DMS53 treated with DMSO at 0.1 percent for 48 hours (cell line): Measurements from ENCODE around the gene RELL2.
A peak's percentile ranks its signal among the peaks of the same experiment; 100 is the strongest.
"Not testable (repeated sequence)": the region's sequence is repeated elsewhere in the genome, so short reads cannot be mapped to it uniquely, and the experiment has no call there.

Experiments
- DNase-seq: peaks from one replicate; lab custom pipeline; 2025; ENCODE audit not compliant: unreplicated experiment; lab: John Stamatoyannopoulos, UW

Gene RELL2

GRCh38 chr5:141636413-141637122, at the start of gene RELL2, which contains the start of gene HDAC3:
Gene RELL2 (plus strand): TSS chr5:141636997. CDS start chr5:141638226, 1,229 bp downstream.
Gene HDAC3 (minus strand): TSS chr5:141636849. CDS start chr5:141636790, 59 bp downstream.
- DNase-seq: peak; percentile 78

GRCh38 chr5:141590127-141590526, 46.7 kb upstream of the RELL2 start:
- no peak for DNase-seq

- no peak for DNase-seq
Observed at GRCh38 chr5:141596867-141597266, 39.9 kb upstream of the RELL2 start.

GRCh38 chr5:141597394-141597793, 39.4 kb upstream of the RELL2 start:
- DNase-seq: peak; percentile 2

- no peak for DNase-seq
Observed at GRCh38 chr5:141597814-141598213, 39.0 kb upstream of the RELL2 start.

GRCh38 chr5:141598391-141599345, 38.1 kb upstream of the RELL2 start:
- DNase-seq: no peak

GRCh38 chr5:141602606-141603005, 34.2 kb upstream of the RELL2 start:
- no peak for DNase-seq

GRCh38 chr5:141603923-141604717, 32.7 kb upstream of the RELL2 start:
- DNase-seq: no peak

- DNase-seq: no peak
Observed at GRCh38 chr5:141605523-141606277, 31.1 kb upstream of the RELL2 start.

- DNase-seq: no peak
Observed at GRCh38 chr5:141608046-141608445, 28.8 kb upstream of the RELL2 start.

GRCh38 chr5:141608557-141608956, 28.2 kb upstream of the RELL2 start:
- DNase-seq: no peak

- no peak for DNase-seq
Observed at GRCh38 chr5:141609044-141609443, 27.8 kb upstream of the RELL2 start.

- not testable (repeated sequence) for DNase-seq
Observed at GRCh38 chr5:141609921-141610320, 26.9 kb upstream of the RELL2 start.

- DNase-seq: no peak
Observed at GRCh38 chr5:141611289-141611688, 25.5 kb upstream of the RELL2 start.

- no peak for DNase-seq
Observed at GRCh38 chr5:141613344-141613743, 23.5 kb upstream of the RELL2 start.

GRCh38 chr5:141615991-141616720, 20.6 kb upstream of the RELL2 start:
- DNase-seq: no peak

GRCh38 chr5:141617128-141617527, 19.7 kb upstream of the RELL2 start:
- DNase-seq: no peak

- DNase-seq: no peak
Observed at GRCh38 chr5:141617682-141618029, 19.1 kb upstream of the RELL2 start.

- DNase-seq: peak; percentile 60
Observed at GRCh38 chr5:141618030-141618803, 18.6 kb upstream of the RELL2 start.
